Left hindlimb (tissue), 1 donor: Measurements from ENCODE around the gene PER2.

Experiments
- DNase-seq: peaks from one replicate; pipeline ENCODE4 v3.0.0-alpha.2; 2018

Gene PER2

DNA sequence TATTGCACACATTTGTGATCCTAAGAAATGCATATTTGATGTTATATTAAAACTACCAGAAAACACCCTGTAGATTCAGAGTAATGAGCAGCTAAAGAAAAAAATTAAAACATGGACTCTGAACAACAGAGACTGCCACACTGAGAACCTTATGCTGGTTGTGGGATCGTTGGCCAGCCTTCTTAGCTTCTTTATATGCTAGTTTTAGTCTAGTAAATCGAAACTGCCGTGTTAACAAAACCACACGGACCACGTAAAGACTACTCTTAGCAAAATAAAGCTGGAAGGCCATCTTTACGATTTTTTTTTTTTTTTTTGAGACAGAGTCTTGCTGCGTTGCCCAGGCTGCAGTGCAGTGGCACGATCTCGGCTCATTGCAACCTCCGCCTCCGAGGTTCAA lies 22.8 kb downstream of the PER2 start:
- DNase-seq, result no peak

DNA sequence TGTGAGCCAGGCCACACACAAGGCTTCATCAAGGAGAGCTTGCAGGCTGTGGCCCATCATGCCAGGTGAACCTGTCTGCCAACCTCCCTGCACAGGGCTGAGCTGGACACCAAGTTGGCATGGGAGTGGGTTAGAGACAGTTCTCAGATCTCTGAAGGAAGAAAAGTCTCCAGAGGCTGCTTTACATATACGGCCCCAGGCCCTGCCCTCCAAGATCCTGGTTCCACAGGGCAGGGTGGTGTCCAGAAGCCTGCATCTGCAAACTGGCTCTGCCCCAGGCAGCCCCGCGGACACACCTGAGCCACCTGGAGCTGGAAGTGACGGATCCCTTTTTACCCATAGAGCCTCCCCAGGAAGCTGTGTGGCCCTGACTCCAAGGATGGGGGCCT lies 24.3 kb downstream of the PER2 start:
- no peak for DNase-seq

DNA sequence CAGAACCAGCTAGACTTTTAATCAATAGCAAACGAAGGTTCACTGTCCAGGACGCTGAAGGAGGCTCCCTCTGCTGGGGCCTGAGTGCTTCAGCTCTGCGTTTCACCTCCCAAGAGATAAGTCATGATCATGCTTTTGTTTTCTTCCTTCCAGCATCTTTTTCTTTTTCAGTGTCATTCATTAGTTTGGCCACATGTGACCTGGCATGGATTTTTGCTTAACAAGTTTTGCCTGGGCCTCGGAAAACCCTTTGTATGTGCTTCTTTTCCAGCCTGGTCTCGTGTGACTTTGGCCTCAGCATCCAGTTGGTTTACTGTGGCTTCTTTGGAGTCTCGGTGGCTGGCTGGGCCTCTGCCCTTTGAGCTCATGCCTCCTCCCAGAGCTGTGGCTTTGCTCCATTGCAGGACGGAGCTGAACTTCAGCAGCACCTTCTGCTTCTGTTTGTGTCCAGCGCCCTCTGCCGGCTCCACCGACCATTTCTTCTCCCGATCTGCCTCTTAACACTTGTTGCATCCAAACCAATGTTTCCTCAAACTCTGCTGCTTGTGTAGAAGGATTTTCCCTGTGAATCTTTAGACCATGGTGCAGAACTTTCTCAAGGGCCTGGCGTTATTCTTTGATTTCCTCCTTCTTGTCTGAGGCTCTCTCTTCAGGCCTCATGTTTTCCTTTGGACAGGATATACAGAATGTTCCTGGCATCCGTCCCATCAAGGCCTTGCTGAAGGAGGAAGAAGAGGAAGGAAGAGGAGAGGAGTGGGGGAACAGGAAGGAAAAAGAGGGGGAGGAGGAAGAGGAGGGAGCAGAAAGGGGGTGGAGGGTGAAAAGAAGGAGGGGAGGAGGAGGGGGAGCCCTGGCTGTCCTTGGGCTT lies 25.0 kb downstream of the PER2 start:
- DNase-seq, result peak; percentile 92

DNA sequence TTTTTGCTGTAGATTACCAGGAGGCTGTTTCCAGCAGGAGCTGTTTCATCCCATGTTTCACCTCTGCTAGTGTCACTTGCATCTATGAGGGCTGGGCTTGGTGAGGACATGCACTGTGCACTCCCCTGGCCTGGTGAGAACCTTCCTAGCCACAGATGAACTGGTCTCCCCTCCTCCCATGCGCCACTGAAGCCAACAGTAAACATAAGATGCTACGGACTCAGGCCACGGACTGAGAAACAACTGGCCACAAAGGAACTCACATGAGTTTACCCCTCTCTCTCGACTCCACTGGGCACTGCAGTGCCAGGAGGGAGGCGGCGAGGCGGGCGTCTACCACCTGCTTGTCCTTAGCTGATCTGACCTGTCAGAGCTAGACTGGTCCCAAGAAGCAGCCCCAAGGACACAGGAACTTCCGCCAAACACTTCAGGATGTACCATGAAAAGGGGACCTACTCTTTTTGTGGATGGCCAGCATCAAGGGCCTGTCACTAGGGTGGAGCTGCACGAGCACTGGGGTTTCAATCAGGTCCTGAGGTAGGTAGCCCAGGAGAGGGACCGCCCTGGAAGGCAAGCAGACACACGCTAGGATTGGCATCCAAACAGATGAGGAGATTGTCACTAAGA lies 25.8 kb downstream of the PER2 start:
- DNase-seq, result no peak

DNA sequence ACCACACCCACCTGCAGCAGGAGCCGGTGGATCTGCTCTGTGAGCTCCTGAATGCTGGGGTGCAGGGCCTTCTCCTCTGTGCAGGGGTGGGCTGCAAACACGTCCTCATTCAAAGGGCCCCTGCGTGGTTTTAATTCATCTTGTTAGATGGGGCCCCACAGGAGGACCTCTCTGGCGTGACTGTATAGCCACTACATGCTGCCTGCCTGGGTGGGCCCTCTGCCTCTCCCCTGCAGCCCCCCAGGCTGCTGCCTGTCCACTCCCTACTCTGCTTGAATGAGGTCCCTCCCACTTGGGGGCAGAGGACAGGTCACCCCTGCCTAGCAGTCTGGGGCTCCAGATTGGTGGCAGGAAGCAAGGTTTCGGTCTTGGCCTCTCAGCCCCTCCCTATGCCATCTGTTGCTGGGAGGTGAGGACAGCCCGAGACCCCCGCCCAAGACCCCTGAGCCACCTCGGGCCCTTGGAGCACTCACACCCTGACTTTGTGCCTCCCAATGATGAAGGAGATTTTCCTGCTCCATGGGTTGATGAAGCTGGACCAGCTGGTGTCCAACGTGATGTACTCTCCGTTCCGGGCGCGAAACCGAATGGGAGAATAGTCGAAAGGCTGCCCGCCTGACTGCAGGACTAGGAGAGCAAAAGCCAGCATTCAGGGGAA lies 26.6 kb downstream of the PER2 start:
- no peak for DNase-seq

DNA sequence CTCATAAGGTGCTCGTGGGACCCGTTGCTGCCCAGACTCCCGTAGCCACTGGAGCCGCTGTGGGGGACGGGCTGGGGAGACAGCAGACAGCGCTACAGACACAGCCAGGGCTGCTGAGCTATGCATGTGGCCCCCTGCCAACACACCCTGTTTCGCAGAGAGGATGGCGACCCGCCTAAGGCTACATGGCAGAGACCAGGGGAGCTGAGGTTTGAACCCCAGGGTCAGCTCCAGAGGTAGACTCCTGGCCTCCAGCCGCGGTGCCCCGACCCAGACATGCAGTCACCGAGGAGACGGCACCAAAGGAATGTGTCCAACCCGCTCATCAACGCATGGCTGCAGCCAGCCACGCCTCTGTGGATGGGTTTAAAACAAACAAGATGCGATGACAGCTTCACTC lies 27.5 kb downstream of the PER2 start:
- DNase-seq, result no peak

DNA sequence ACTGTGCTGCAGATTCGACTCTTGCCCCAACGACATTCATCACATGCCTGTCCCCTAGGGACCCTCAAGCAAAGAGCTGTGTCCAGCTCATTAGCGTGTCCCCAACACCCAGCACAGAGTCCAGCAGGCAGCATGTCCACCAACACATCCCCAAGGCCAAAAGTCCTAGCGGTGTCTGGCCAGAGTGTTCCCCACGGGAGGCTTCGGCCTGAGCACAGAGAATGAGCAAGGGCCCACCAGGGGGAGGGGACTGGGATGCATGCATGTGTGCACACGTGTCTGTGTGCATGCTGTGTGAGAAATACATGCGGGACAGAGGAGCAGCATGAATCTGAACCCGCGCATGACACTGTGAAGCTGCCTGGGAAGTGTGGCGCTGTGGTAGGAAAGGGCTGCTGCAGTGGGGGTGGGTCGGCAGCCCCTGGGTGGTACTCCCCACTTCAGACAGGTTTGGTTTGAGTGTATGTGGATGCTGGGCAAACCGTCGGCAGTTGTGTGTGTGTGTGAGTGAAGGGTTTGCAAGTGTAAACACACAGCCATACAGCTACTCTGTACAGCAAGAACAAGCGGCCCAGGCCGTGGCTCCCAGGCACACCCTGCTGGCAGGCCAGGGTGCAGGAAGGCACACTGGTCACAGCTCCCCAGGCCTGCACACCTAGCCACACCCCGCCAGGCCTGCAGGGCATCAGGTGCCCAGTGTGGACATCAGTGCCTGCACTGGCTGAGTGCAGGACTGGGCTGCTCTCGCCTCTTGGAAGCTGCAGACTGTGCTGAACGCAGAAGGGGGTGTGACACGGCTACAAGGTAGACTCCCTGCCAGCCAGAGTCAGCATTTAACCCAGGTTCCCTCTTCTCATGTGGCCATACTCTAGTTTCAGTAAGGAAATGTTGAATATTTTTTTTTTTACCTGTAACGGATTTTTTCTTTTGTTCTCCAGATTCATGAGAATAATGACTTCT lies 29.1 kb downstream of the PER2 start:
- no peak for DNase-seq

GRCh38 chr2:238257786-238258700 lies 30.4 kb downstream of the PER2 start:
- DNase-seq, result no peak

DNA sequence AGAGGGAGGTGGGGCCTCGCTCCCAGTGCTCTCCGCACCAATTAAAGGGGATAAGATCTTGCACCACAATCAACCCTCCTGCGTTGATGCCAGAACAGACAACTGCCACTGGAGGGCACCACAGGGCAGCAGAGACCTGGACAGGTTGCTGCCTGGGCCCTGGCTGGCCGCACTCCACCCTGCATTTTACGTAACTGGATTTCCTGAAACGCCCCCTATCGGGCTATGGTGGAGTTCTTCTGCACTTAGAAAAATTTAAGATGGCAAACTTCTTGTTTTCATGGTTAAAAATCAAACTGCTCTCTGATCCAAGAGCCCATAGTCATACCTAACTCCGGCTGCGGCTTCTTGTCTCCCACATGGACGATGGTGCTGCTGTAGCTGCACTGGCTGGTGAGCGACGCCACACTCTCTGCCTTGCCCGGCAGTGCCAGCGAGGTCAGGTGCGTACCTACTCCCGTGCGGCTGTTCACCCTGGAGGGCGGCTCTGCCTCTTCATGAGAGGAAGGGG lies 31.8 kb downstream of the PER2 start:
- peak; percentile 57 for DNase-seq

GRCh38 chr2:238256111-238256510 lies 32.3 kb downstream of the PER2 start:
- DNase-seq, result no peak

- no peak for DNase-seq
These were observed 32.8 kb downstream of the PER2 start for GRCh38 chr2:238255636-238256035.

DNA sequence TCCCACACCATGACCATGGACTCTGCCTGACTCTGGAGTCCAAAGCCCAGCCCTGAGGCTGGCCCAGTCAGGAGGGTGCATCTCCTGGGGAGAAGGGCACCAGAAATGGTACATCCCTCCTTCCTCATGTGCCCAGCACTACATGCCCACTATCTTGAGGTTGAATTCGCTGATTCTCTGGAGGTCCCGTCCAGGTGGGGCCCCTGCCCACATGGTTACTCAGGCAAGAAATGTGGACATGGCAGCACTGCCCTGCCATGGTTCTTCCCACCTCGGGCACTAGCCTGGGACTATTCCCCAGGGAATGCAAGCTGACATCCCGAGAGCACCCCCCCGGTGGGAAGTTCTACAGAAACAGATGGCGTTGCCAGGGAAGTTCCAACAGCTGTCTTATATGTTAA lies 33.3 kb downstream of the PER2 start:
- no peak for DNase-seq

- DNase-seq, result no peak
These were observed 34.2 kb downstream of the PER2 start for GRCh38 chr2:238254095-238254723.

GRCh38 chr2:238252766-238253630 lies 35.4 kb downstream of the PER2 start:
- DNase-seq, result no peak

- DNase-seq, result no peak
These were observed 36.4 kb downstream of the PER2 start for GRCh38 chr2:238251986-238252385.

- no peak for DNase-seq
These were observed 37.1 kb downstream of the PER2 start for GRCh38 chr2:238251331-238251730.

GRCh38 chr2:238250896-238251295 lies 37.5 kb downstream of the PER2 start:
- DNase-seq, result no peak

DNA sequence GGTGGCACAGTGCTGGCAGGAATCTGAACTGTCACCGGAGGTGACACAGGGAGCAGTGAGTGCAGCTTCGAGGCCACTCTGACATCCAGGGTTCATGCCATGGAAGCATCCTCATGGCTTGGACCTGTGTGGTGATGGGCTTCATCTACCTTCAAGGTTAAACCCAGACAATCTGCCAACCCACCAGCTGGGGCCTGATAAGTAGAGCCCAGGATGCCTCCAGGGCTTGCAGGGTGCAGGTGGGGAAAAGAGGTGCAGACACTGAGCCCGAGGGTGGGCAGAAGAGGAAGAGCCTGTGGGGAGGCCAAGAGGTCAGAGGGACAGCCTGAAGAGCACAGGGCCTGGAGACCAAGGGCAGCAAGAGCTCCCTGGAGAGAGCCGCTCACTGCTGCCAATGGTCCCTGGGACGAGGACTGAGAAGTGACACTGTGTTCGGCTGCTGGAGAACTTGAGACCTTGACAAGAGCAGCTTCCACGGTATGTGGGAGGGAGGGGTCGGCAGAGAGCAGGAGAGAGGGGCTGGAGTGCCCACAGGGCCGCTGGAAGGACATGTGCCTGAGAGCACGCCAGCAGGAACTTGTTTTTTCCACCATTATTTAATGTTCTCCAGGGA lies 40.5 kb downstream of the PER2 start:
- DNase-seq, result no peak
